GM12872 (cell line): ENCODE results near the gene FLYWCH2.
A peak's percentile ranks its signal among the peaks of the same experiment; 100 is the strongest.

Source experiments
- TF ChIP-seq, protein P1 (sequence below): IDR thresholded peaks from 3 replicates; pipeline ENCODE4 v1.5.1; 2011; ENCODE audit warnings: low read depth, mild to moderate bottlenecking, low read length, moderate library complexity; ENCODE audit not compliant: insufficient read depth

FLYWCH2 gene

DNA sequence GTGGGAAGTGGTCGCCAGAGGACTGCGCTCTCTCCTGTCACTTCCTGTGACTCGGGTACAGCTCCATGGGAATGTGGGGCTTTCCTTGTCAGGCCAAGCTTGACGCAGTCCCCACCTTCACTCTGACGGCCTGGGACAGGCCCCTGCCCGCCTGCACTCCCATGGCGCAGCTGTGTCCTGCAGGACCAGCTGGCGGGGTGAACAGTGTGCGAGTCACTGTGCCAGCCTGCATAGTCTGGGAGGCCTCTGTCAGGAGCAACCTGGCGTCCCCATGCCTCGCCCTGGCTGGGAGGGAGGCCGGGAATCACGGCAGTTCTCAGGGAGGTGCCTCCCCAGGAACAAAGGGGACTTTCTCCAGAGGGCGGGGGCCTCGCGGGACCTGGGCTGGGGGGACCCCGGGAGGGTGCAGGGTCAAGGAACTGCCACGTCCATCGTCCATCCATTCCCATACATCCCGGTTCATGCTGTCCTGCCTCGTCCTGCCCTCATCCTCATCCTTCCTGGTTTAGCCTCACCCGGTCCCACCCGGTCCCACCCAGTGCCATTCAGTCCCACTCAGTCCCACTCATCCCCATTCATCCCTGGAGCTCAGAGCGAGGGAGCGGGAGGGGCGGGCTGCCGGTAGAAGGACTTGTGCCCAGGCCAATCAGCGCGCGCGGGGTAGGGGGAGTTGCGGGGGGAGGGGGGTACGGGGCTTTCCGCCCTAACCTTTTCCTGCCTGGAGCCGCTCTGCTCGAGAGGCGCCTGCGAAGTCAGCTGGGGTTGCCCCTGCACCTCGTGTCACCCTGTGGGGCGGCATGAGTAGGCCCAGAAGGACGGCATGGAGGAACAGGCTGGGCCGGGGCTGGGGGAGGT, 42.1 kb downstream of the FLYWCH2 start:
- TF ChIP-seq, protein P1, sequence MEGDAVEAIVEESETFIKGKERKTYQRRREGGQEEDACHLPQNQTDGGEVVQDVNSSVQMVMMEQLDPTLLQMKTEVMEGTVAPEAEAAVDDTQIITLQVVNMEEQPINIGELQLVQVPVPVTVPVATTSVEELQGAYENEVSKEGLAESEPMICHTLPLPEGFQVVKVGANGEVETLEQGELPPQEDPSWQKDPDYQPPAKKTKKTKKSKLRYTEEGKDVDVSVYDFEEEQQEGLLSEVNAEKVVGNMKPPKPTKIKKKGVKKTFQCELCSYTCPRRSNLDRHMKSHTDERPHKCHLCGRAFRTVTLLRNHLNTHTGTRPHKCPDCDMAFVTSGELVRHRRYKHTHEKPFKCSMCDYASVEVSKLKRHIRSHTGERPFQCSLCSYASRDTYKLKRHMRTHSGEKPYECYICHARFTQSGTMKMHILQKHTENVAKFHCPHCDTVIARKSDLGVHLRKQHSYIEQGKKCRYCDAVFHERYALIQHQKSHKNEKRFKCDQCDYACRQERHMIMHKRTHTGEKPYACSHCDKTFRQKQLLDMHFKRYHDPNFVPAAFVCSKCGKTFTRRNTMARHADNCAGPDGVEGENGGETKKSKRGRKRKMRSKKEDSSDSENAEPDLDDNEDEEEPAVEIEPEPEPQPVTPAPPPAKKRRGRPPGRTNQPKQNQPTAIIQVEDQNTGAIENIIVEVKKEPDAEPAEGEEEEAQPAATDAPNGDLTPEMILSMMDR = no peak

DNA sequence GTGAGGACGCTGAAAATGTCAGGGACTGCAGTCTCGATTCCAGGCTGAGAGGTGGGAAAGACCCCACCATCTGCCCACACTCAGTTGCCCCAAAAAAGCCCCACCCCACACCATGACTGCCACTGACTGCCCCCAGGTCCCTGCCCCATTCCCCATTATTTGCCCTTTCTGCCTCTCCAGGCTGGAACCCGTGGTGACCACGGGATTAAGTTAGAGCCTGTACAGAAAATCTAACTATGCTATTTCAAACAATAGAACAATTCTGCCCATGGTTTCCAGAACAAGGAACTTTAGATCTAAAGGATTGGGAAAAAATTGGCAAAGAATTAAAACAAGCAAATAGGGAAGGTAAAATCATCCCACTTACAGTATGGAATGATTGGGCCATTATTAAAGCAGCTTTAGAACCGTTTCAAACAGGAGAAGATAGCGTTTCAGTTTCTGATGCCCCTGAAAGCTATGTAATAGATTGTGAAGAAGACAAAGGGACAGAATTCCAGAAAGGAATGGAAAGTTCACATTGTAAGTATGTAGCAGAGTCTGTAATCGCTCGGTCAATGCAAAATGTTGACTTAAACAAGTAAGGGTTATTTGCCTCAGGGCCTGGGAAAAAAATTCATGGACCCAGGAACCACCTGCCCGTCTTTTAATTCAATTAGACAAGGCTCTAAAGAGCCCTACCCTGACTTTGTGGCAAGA, 43.1 kb downstream of the FLYWCH2 start:
- TF ChIP-seq, protein P1 = no peak

DNA sequence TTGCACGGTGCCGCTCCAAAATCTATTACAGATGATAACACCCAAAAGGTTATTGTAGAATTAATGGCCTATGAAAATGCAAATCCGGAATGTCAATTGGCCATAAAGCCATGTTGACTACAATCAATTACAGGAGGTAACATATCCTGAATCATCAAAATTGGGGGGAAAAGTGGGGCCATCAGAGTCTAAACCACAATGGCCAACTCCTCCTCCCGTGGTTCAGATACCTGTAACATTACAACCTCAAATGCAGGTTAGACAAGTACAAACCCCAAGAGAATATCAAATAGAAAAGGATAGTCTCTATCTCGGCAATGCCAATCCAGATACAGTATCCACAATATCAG, 43.6 kb downstream of the FLYWCH2 start:
- TF ChIP-seq, protein P1 = no peak

DNA sequence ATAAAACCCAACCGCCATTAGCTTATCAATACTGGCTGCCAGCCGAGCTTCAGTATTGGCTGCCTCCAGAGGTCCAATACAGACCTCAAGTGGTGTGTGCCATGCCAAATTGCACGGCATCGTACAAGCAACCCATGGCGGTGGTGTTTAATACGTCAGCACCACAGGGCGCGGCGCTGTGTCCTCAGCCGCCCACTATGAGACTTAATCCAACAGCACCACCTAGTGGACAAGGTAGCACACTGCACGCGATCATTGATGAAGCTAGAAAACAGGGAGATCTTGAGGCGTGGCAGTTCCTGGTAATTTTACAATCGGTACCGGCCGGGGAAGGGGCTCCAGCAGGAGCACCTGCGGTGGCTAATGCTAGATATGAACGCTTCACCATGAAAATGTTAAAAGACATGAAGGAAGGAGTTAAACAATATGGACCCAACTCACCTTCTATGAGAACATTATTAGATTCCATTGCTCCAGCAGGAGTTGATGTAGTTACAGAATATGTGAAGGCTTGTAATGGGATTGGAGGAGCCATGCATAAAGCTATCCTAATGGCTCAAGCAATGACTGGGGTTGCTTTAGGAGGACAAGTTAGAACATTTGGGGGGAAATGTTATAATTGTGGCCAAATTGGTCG, 44.1 kb downstream of the FLYWCH2 start:
- TF ChIP-seq, protein P1 = peak; percentile 92

DNA sequence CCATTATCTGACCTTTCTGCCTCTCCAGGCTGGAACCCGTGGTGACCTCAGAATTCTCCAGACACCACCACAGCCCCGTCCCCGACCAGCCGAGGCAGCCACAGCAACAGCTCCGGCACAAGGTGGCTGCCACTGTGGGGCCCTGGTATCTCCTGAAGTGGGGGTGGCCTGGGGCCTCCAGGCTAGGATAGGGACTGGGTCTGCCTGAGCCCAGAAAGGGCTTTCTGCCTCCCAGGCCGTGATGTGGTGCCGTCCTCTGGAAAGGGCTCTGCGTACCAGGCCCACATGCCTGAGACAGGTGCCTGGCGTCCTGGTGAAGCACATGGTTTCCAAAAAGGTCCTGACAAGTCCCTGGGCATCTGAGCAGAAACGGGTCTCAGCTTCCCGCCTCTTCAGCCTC, 45.8 kb downstream of the FLYWCH2 start:
- TF ChIP-seq, protein P1 = no peak

DNA sequence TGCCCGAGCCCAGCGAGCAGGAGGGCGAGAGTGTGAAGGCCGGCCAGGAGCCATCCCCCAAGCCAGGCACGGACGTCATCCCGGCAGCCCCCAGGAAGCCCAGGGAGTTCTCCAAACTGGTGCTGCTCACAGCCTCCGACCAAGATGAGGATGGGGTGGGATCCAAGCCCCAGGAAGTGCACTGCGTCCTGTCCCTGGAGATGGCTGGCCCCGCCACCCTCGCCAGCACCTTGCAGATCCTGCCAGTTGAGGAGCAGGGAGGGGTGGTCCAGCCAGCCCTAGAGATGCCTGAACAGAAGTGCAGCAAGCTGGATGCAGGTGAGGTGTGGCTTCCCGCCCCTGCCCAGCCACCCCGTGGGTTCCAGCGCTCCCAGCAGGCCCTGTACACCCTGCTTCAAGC, 46.7 kb downstream of the FLYWCH2 start:
- TF ChIP-seq, protein P1 = no peak

DNA sequence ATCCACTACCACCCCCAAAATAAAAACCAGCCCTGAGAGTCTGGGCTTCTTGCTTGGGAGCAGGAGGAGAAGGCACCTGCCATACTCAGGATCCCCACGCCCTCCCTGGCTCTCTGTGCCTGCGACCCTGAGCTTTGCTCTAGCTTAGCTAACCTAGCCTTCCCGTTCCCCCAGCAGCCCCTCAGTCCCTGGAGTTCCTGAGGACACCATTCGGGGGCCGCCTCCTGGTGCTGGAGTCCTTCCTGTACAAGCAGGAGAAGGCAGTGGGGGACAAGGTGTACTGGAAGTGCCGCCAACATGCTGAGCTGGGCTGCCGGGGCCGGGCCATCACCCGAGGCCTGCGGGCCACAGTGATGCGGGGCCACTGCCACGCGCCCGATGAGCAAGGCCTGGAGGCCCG, 47.2 kb downstream of the FLYWCH2 start:
- TF ChIP-seq, protein P1 = no peak
